HCT116 (cell line): Measurements from ENCODE around the gene PLEKHO2.

ENCODE experiments used
- CBX3 ChIP-seq: IDR thresholded peaks from 2 replicates; pipeline ENCODE4 v1.6.1; 2012; ENCODE audit warnings: low read depth
- EZH2 ChIP-seq: fragments of 200-600 bp; sonication (generic); IDR thresholded peaks from 2 replicates; pipeline ENCODE4 v1.6.1; 2017; ENCODE audit warnings: antibody characterized with exemption, mixed run types
- EZH2phosphoT487 ChIP-seq: fragments of 200-600 bp; IDR thresholded peaks from 2 replicates; pipeline ENCODE4 v1.6.1; 2018; ENCODE audit warnings: antibody characterized with exemption, borderline replicate concordance
- POLR2A ChIP-seq: IDR thresholded peaks from 2 replicates; pipeline ENCODE4 v1.7.0; 2011; ENCODE audit warnings: borderline replicate concordance; ENCODE audit not compliant: insufficient read depth, insufficient read length; ENCODE audit errors: extremely low read depth
- POLR2AphosphoS5 ChIP-seq: IDR thresholded peaks from 2 replicates; pipeline ENCODE4 v1.6.1; 2011; ENCODE audit warnings: mild to moderate bottlenecking, low read depth, low read length, moderate library complexity
- RAD21 ChIP-seq: IDR thresholded peaks from 2 replicates; pipeline ENCODE4 v1.6.1; 2012; ENCODE audit warnings: low read depth, mild to moderate bottlenecking
- TCF7L2 ChIP-seq: IDR thresholded peaks from 2 replicates; pipeline ENCODE4 v1.7.0; 2011; ENCODE audit warnings: borderline replicate concordance, inconsistent platforms; ENCODE audit not compliant: insufficient read depth, insufficient read length; ENCODE audit errors: extremely low read depth
- TF ChIP-seq, protein P1 (sequence below), 3 experiments: fragments of 200-600 bp in 1 of 3; sonication (generic) in 1 of 3; IDR thresholded peaks in 2 of 3; conservative IDR thresholded peaks in 1 of 3; 2 replicates each; pipeline ENCODE4 v1.5.1; 2012 to 2017; ENCODE audit warnings: low read depth in 2 of 3, low read length in 2 of 3, antibody characterized with exemption in 1 of 3, borderline replicate concordance in 1 of 3, control low read depth in 1 of 3, mild to moderate bottlenecking in 1 of 3, mixed read lengths in 1 of 3, mixed run types in 1 of 3, moderate library complexity in 1 of 3; ENCODE audit not compliant: insufficient read depth in 1 of 3
- TF ChIP-seq, protein P2 (sequence below): IDR thresholded peaks from 2 replicates; pipeline ENCODE4 v1.6.1; 2011; ENCODE audit warnings: mild to moderate bottlenecking, low read length, moderate library complexity; ENCODE audit not compliant: insufficient replicate concordance; ENCODE audit errors: extremely low read depth
- TF ChIP-seq, protein P3 (sequence below): IDR thresholded peaks from 2 replicates; pipeline ENCODE4 v1.6.1; 2012; ENCODE audit warnings: low read depth

DNA sequence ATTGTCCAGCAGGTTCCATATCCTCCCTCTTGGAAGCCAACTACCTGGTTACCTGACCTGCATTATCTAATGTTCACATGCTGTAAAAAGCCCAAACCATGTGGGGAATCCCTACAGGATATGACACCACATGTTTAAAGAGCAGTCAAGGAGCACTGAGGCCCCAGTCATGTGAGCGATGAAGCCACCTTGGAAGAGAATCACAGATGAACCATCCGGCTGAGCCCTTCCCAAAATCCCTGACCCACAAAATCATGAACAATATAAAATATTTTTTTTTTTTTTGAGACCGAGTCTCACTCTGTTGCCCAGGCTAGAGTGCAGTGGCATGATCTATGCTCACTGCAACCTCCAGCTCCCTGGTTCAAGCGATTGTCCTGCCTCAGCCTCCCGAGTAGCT, 59.4 kb downstream of the PLEKHO2 start:
- no peak for TF ChIP-seq POLR2A
- TF ChIP-seq, protein P1, sequence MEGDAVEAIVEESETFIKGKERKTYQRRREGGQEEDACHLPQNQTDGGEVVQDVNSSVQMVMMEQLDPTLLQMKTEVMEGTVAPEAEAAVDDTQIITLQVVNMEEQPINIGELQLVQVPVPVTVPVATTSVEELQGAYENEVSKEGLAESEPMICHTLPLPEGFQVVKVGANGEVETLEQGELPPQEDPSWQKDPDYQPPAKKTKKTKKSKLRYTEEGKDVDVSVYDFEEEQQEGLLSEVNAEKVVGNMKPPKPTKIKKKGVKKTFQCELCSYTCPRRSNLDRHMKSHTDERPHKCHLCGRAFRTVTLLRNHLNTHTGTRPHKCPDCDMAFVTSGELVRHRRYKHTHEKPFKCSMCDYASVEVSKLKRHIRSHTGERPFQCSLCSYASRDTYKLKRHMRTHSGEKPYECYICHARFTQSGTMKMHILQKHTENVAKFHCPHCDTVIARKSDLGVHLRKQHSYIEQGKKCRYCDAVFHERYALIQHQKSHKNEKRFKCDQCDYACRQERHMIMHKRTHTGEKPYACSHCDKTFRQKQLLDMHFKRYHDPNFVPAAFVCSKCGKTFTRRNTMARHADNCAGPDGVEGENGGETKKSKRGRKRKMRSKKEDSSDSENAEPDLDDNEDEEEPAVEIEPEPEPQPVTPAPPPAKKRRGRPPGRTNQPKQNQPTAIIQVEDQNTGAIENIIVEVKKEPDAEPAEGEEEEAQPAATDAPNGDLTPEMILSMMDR (IDR thresholded peaks at IDR 0.05 in 2 of 3, conservative IDR thresholded peaks at IDR 0.05 in 1 of 3; ENCODE audit: borderline replicate concordance in 1 of 3, insufficient read depth in 1 of 3, low read depth in 2 of 3, low read length in 2 of 3), result no peak
- TF ChIP-seq POLR2AphosphoS5, result no peak
- no peak for TF ChIP-seq RAD21
- TF ChIP-seq EZH2, result no peak
- TF ChIP-seq, protein P2, sequence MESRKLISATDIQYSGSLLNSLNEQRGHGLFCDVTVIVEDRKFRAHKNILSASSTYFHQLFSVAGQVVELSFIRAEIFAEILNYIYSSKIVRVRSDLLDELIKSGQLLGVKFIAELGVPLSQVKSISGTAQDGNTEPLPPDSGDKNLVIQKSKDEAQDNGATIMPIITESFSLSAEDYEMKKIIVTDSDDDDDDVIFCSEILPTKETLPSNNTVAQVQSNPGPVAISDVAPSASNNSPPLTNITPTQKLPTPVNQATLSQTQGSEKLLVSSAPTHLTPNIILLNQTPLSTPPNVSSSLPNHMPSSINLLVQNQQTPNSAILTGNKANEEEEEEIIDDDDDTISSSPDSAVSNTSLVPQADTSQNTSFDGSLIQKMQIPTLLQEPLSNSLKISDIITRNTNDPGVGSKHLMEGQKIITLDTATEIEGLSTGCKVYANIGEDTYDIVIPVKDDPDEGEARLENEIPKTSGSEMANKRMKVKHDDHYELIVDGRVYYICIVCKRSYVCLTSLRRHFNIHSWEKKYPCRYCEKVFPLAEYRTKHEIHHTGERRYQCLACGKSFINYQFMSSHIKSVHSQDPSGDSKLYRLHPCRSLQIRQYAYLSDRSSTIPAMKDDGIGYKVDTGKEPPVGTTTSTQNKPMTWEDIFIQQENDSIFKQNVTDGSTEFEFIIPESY, result no peak
- no peak for TF ChIP-seq CBX3
- TF ChIP-seq, protein P3, sequence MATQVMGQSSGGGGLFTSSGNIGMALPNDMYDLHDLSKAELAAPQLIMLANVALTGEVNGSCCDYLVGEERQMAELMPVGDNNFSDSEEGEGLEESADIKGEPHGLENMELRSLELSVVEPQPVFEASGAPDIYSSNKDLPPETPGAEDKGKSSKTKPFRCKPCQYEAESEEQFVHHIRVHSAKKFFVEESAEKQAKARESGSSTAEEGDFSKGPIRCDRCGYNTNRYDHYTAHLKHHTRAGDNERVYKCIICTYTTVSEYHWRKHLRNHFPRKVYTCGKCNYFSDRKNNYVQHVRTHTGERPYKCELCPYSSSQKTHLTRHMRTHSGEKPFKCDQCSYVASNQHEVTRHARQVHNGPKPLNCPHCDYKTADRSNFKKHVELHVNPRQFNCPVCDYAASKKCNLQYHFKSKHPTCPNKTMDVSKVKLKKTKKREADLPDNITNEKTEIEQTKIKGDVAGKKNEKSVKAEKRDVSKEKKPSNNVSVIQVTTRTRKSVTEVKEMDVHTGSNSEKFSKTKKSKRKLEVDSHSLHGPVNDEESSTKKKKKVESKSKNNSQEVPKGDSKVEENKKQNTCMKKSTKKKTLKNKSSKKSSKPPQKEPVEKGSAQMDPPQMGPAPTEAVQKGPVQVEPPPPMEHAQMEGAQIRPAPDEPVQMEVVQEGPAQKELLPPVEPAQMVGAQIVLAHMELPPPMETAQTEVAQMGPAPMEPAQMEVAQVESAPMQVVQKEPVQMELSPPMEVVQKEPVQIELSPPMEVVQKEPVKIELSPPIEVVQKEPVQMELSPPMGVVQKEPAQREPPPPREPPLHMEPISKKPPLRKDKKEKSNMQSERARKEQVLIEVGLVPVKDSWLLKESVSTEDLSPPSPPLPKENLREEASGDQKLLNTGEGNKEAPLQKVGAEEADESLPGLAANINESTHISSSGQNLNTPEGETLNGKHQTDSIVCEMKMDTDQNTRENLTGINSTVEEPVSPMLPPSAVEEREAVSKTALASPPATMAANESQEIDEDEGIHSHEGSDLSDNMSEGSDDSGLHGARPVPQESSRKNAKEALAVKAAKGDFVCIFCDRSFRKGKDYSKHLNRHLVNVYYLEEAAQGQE, result no peak
- no peak for TF ChIP-seq EZH2phosphoT487
- TF ChIP-seq TCF7L2, result no peak
